GM23338 (cell line): ENCODE data around the gene SLC22A4.

Experiments used
- CREB1 ChIP-seq: fragments of 250-450 bp; sonication (Bioruptor Pico); IDR thresholded peaks from 2 replicates; pipeline ENCODE4 v1.5.0; 2020; ENCODE audit warnings: low read depth, mild to moderate bottlenecking, moderate library complexity
- CTCF ChIP-seq, 2 experiments: fragments of 200-600 bp in 1 of 2; sonication (generic) in 1 of 2; conservative IDR thresholded peaks; 2 replicates each; pipeline versions ENCODE4 v1.5.1 to v1.6.1; 2016 to 2017; ENCODE audit warnings: antibody characterized with exemption in 2 of 2, low read depth in 2 of 2, mild to moderate bottlenecking in 2 of 2, moderate library complexity in 1 of 2
- ETS1 ChIP-seq: IDR thresholded peaks from 2 replicates; pipeline ENCODE4 v1.6.1; 2016; ENCODE audit warnings: antibody characterized with exemption
- EZH2 ChIP-seq: fragments of 200-600 bp; sonication (generic); IDR thresholded peaks from one replicate; pipeline ENCODE4 v1.8.0; 2017; ENCODE audit warnings: antibody characterized with exemption, mild to moderate bottlenecking, low read depth; ENCODE audit not compliant: unreplicated experiment
- EZH2phosphoT487 ChIP-seq: fragments of 200-600 bp; sonication (generic); IDR thresholded peaks from one replicate; pipeline ENCODE4 v1.8.1; 2018; ENCODE audit warnings: antibody characterized with exemption; ENCODE audit not compliant: unreplicated experiment
- JUNB ChIP-seq: IDR thresholded peaks from one replicate; pipeline ENCODE4 v1.6.1; 2016; ENCODE audit warnings: antibody characterized with exemption; ENCODE audit not compliant: unreplicated experiment
- NANOG ChIP-seq: IDR thresholded peaks from 2 replicates; pipeline ENCODE4 v1.6.1; 2016; ENCODE audit warnings: antibody characterized with exemption, borderline replicate concordance
- POLR2AphosphoS5 ChIP-seq: IDR thresholded peaks from 2 replicates; pipeline ENCODE4 v1.6.1; 2016; ENCODE audit warnings: antibody characterized with exemption, low read depth
- REST ChIP-seq: IDR thresholded peaks from one replicate; pipeline ENCODE4 v1.6.1; 2018; ENCODE audit warnings: antibody characterized with exemption; ENCODE audit not compliant: unreplicated experiment
- STAT1 ChIP-seq: IDR thresholded peaks from one replicate; pipeline ENCODE4 v1.6.1; 2016; ENCODE audit warnings: antibody characterized with exemption; ENCODE audit not compliant: unreplicated experiment
- ZNF114 ChIP-seq: fragments of 250-450 bp; sonication (Bioruptor Pico); IDR thresholded peaks from 2 replicates; pipeline ENCODE4 v1.5.0; 2020; ENCODE audit warnings: mild to moderate bottlenecking, moderate library complexity
- ZNF331 ChIP-seq: fragments of 250-450 bp; sonication (Bioruptor Pico); IDR thresholded peaks from 2 replicates; pipeline ENCODE4 v1.5.0; 2020; ENCODE audit warnings: low read depth, mild to moderate bottlenecking, moderate library complexity
- ZNF462 ChIP-seq: fragments of 250-450 bp; sonication (Bioruptor Pico); IDR thresholded peaks from 2 replicates; pipeline ENCODE4 v1.5.0; 2020; ENCODE audit warnings: mild to moderate bottlenecking, moderate library complexity

GRCh38 chr5:132381614-132382013 lies 87.4 kb downstream of the SLC22A4 start:
- TF ChIP-seq CTCF (conservative IDR thresholded peaks at IDR 0.05; ENCODE audit: low read depth in 2 of 2) (no peak), POLR2AphosphoS5 (no peak), STAT1 (no peak), JUNB (no peak), EZH2 (no peak), EZH2phosphoT487 (no peak), ZNF114 (CRISPR knock-in tag) (no peak), REST (no peak), CREB1 (no peak), ETS1 (no peak), ZNF331 (no peak), NANOG (no peak), ZNF462 (CRISPR knock-in tag) (no peak)
